GM12878 (cell line): ENCODE results near the gene AHNAK. TPM values are rescaled to one million over a fixed set of nuclear protein-coding genes. Genes with fewer than 3 reads are reported as not detected.
"Not testable (repeated sequence)": the region's sequence is repeated elsewhere in the genome, so short reads cannot be mapped to it uniquely, and the experiment has no call there.

Source experiments
- ATAC-seq: fragments of 200-7000 bp; cut with Tn5 transposase; 3 replicates; pipeline ENCODE4 v1.9.1; 2020; ENCODE audit warnings: mild to moderate bottlenecking, moderate library complexity
- BruUV-seq: library from RNA; stranded (reverse); fragments of 400-500 nt; replicated peaks from 2 replicates; lab custom pipeline; 2021; lab: Mats Ljungman, UMichigan
- CTCF ChIA-PET: fragments of 300-600 bp; sonication (Branson Sonifier 250); formaldehyde crosslinking; extraction: SDS; loops from one replicate; lab custom pipeline; 2021; ENCODE audit warnings: inconsistent platforms; lab: Yijun Ruan, JAX
- POLR2A ChIA-PET: fragments of 350-600 bp; formaldehyde crosslinking; extraction: SDS; loops from one replicate; lab custom pipeline; 2021; ENCODE audit warnings: inconsistent platforms; lab: Charles Lee
- RAD21 ChIA-PET: fragments of 300-600 bp; sonication (Branson Sonifier 250); formaldehyde crosslinking; loops from one replicate; lab custom pipeline; 2023; ENCODE audit warnings: antibody characterized with exemption; ENCODE audit not compliant: unreplicated experiment; lab: Charles Lee
- SMC1A ChIA-PET: fragments of 300-600 bp; sonication (Branson Sonifier 250); formaldehyde crosslinking; loops from one replicate; lab custom pipeline; 2023; ENCODE audit not compliant: unreplicated experiment, uncharacterized antibody; lab: Charles Lee
- DNase-seq: peaks from one replicate; pipeline ENCODE4 v3.0.0-alpha.2; 2011; ENCODE audit warnings: low read depth, low spot score
- FAIRE-seq: peaks from 3 replicates; lab custom pipeline; 2011; peaks lifted over from hg19 to GRCh38; lab: Jason Lieb, UNC
- H2AFZ ChIP-seq: 2 replicates; pipeline ENCODE4 v1.6.0; 2011; ENCODE audit warnings: low read depth, low read length, control low read depth; ENCODE audit not compliant: control insufficient read depth
- H3K27ac ChIP-seq: 2 replicates; pipeline ENCODE4 v1.5.1; 2011; ENCODE audit warnings: control low read depth; ENCODE audit not compliant: control insufficient read depth, insufficient read depth
- H3K27me3 ChIP-seq, 2 experiments: replicated peaks in 1 of 2; 2 replicates each; pipeline versions ENCODE4 v1.6.0 to v1.6.1; 2011; ENCODE audit warnings: low read length in 1 of 2; ENCODE audit not compliant: control insufficient read depth in 2 of 2, insufficient read depth in 2 of 2
- H3K36me3 ChIP-seq, 2 experiments: 2 replicates each; pipeline ENCODE4 v1.5.1; 2011; ENCODE audit warnings: low read length in 1 of 2; ENCODE audit not compliant: control insufficient read depth in 2 of 2, insufficient read depth in 2 of 2
- H3K4me1 ChIP-seq: 2 replicates; pipeline ENCODE4 v1.6.1; 2011; ENCODE audit warnings: mild to moderate bottlenecking, low read length, moderate library complexity, mixed read lengths; ENCODE audit not compliant: control insufficient read depth, insufficient read depth
- H3K4me2 ChIP-seq: 2 replicates; pipeline ENCODE4 v1.6.0; 2011; ENCODE audit warnings: control low read depth; ENCODE audit not compliant: control insufficient read depth, insufficient read depth
- H3K4me3 ChIP-seq: fragments of 200-600 bp; sonication (generic); 2 replicates; pipeline ENCODE4 v1.5.1; 2016
- H3K79me2 ChIP-seq: 2 replicates; pipeline ENCODE4 v1.6.0; 2011; ENCODE audit warnings: low read length; ENCODE audit not compliant: control insufficient read depth, insufficient read depth
- H3K9ac ChIP-seq: 2 replicates; pipeline ENCODE4 v1.8.0; 2011; ENCODE audit warnings: low read length, control low read depth, mixed read lengths; ENCODE audit not compliant: control insufficient read depth, insufficient read depth
- H3K9me3 ChIP-seq: replicated peaks from 3 replicates; pipeline ENCODE4 v1.5.1; 2011; ENCODE audit warnings: mild to moderate bottlenecking, low read length; ENCODE audit not compliant: control insufficient read depth, insufficient read depth
- H4K20me1 ChIP-seq: 2 replicates; pipeline ENCODE4 v1.6.0; 2011; ENCODE audit not compliant: control insufficient read depth, insufficient read depth
- ATF7 ChIP-seq: fragments of 450-650 bp; IDR thresholded peaks from 2 replicates; pipeline ENCODE4 v1.6.1; 2016; ENCODE audit warnings: low read depth, mild to moderate bottlenecking
- SKIL ChIP-seq: fragments of 450-650 bp; IDR thresholded peaks from 2 replicates; pipeline ENCODE4 v1.6.1; 2017; ENCODE audit warnings: mild to moderate bottlenecking, low read depth, inconsistent platforms; ENCODE audit not compliant: poor library complexity, severe bottlenecking
- SREBF2 ChIP-seq: IDR thresholded peaks from 2 replicates; pipeline ENCODE4 v1.6.1; 2012; ENCODE audit warnings: mild to moderate bottlenecking, low read length
- WGBS: methylation state at CpG from one replicate; pipeline ENCODE4 v1.1.6; 2016; ENCODE audit warnings: low lambda C conversion rate; ENCODE audit not compliant: insufficient replicate concordance, insufficient coverage; ENCODE audit errors: missing lambda C conversion rate; 5-methylcytosine and 5-hydroxymethylcytosine counted together
- in situ Hi-C: fragments of 300-500 bp; cut with MboI; formaldehyde crosslinking; loops from 9 replicates; pipeline ENCODE4 v1.14.3; 2018; ENCODE audit warnings: mixed read lengths
- intact Hi-C: fragments of 100-400 bp; cut with micrococcal nuclease; formaldehyde crosslinking; loops from one replicate; pipeline ENCODE4 v1.14.2; 2022; ENCODE audit not compliant: unreplicated experiment
- polyA plus RNA-seq, 11 experiments: library from polyadenylated mRNA; depleted of rRNA in 4 of 11; unstranded in 6 of 11; stranded (reverse) in 5 of 11; fragments of >200 nt; fragmentation: Nextera tagmentation in 4 of 11; fragmentation: Illumina TruSeq in 1 of 11; extraction: Ambion mirVana in 4 of 11; extraction: Trizol in 1 of 11; gene quantifications; 1 replicate in 1 of 11; 2 replicates in 10 of 11; pipeline versions ENCODE4 v1.2.1 to v1.2.3, GENCODE V29; 2011 to 2016; ENCODE audit warnings: inconsistent platforms in 2 of 11, missing spikeins in 2 of 11, low read depth in 1 of 11
- total RNA-seq, 4 experiments: library from RNA; depleted of rRNA in 3 of 4; stranded (reverse); fragments of >200 nt in 3 of 4; fragmentation: Illumina TruSeq in 1 of 4; extraction: Trizol in 1 of 4; gene quantifications; 2 replicates each; pipeline versions ENCODE4 v1.2.1 to v1.2.3, GENCODE V29; 2013 to 2021

Gene AHNAK
- total and polyA plus RNA-seq, 10 of the 15 experiments (the other 5 are each of a cell fraction or from before 2014, with no cell fraction given): 0.76 to 90.3 (median 19.4) TPM

- ChIA-PET RAD21 (no interaction called here), POLR2A (no interaction called here), SMC1A (no interaction called here), CTCF (interaction anchor here (1.3 kb wide), 1 partner anchor 8 kb away, joined by 4 read pairs; no protein-coding TSS in a partner anchor)
- DNase-seq: no peak
- 66% methylated on average over 15 of the region's 15 CpGs for WGBS
- H3K36me3 ChIP-seq: no peaks in the 10 kb centered on the region
- TF ChIP-seq ATF7 (0 out of 2 replicates have a peak, but pooled peaks have one; percentile 28), SKIL (no peak), SREBF2 (no peak)
- no peak overlapping the region for H3K4me2 ChIP-seq
- in situ Hi-C loops: no loop called here
- FAIRE-seq: no peak
- no peaks in the 10 kb centered on the region for H3K9me3 ChIP-seq
- ATAC-seq: no peak
- H3K4me3 ChIP-seq: no peak overlapping the region
- no peak overlapping the region for H3K27ac ChIP-seq
- no peaks in the 10 kb centered on the region for H3K4me1 ChIP-seq
- H3K79me2 ChIP-seq: no peaks in the 10 kb centered on the region
- no peaks in the 10 kb centered on the region for H4K20me1 ChIP-seq
- H3K9ac ChIP-seq: no peak overlapping the region
- intact Hi-C loops: no loop called here
- H2AFZ ChIP-seq: no peak overlapping the region
- BruUV-seq: no TSS peak
- H3K27me3 ChIP-seq: peaks cover 2 to 3% of the 10 kb centered on the region in 2 experiments; a peak in 1 of 4 replicates
Measured at GRCh38 chr11:62450543-62451240, 95.9 kb downstream of the AHNAK start.

GRCh38 chr11:62449912-62450311 is 96.7 kb downstream of the AHNAK start:
- H3K4me2 ChIP-seq: not testable (repeated sequence)

More at GRCh38 chr11:62449912-62450311, 96.7 kb downstream of the AHNAK start:
- H3K4me3 ChIP-seq, BruUV-seq, H3K27ac ChIP-seq, ATAC-seq, H3K36me3 ChIP-seq, H3K27me3 ChIP-seq, H3K9ac ChIP-seq, in situ Hi-C loops, POLR2A ChIA-PET, H3K9me3 ChIP-seq, DNase-seq, intact Hi-C loops, FAIRE-seq, H3K79me2 ChIP-seq, H2AFZ ChIP-seq, H3K4me1 ChIP-seq, H4K20me1 ChIP-seq, RAD21 ChIA-PET: not testable (repeated sequence)
- WGBS: 62% methylated on average over 7 of the region's 7 CpGs
- ChIA-PET CTCF (interaction anchor here (1.3 to 1.7 kb wide), 3 partner anchors 9 to 68 kb away, joined by 4 to 7 read pairs (median 5); no protein-coding TSS in a partner anchor), SMC1A (interaction anchor here (1.0 kb wide), 1 partner anchor 93 kb away, joined by 3 read pairs; no protein-coding TSS in a partner anchor)
